DOHH2 (cell line): ENCODE measurements around the gene PROZ.

Experiments
- EZH2phosphoT487 ChIP-seq: fragments of 200-600 bp; sonication (generic); IDR thresholded peaks from 2 replicates; pipeline ENCODE4 v1.6.1; 2017; ENCODE audit warnings: borderline replicate concordance, mild to moderate bottlenecking, antibody characterized with exemption, low read length, moderate library complexity, mixed read lengths
- TF ChIP-seq, protein P1 (sequence below): fragments of 200-600 bp; sonication (generic); IDR thresholded peaks from one replicate; pipeline ENCODE4 v1.5.1; 2014; ENCODE audit warnings: antibody characterized with exemption, mild to moderate bottlenecking, low read depth, low read length; ENCODE audit not compliant: poor library complexity, severe bottlenecking

GRCh38 chr13:113183450-113184129 is 25.1 kb downstream of the PROZ start:
- TF ChIP-seq, protein P1, sequence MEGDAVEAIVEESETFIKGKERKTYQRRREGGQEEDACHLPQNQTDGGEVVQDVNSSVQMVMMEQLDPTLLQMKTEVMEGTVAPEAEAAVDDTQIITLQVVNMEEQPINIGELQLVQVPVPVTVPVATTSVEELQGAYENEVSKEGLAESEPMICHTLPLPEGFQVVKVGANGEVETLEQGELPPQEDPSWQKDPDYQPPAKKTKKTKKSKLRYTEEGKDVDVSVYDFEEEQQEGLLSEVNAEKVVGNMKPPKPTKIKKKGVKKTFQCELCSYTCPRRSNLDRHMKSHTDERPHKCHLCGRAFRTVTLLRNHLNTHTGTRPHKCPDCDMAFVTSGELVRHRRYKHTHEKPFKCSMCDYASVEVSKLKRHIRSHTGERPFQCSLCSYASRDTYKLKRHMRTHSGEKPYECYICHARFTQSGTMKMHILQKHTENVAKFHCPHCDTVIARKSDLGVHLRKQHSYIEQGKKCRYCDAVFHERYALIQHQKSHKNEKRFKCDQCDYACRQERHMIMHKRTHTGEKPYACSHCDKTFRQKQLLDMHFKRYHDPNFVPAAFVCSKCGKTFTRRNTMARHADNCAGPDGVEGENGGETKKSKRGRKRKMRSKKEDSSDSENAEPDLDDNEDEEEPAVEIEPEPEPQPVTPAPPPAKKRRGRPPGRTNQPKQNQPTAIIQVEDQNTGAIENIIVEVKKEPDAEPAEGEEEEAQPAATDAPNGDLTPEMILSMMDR, result no peak
- no peak for TF ChIP-seq EZH2phosphoT487
